MM.1S (cell line): ENCODE measurements around the gene KCNQ2.

Source experiments
- CTCF ChIP-seq: fragments of 300-600 bp; sonication (generic); IDR thresholded peaks from 2 replicates; pipeline ENCODE4 v1.5.1; 2016; ENCODE audit warnings: antibody characterized with exemption, low read length, mixed read lengths
- EZH2 ChIP-seq: fragments of 300-600 bp; sonication (generic); optimal IDR thresholded peaks from 2 replicates; pipeline ENCODE3; 2017; ENCODE audit warnings: low read depth, mild to moderate bottlenecking, antibody characterized with exemption, low read length, mixed read lengths
- EZH2phosphoT487 ChIP-seq: fragments of 300-600 bp; sonication (generic); IDR thresholded peaks from 2 replicates; pipeline ENCODE4 v1.6.1; 2018; ENCODE audit warnings: antibody characterized with exemption, low read length

GRCh38 chr20:63468421-63468820 is 4.0 kb downstream of the KCNQ2 start:
- no peak for TF ChIP-seq CTCF
- no peak for TF ChIP-seq EZH2
- no peak for TF ChIP-seq EZH2phosphoT487
